GM11168 (cell line): ENCODE data around the gene RFX8.
"Not testable (repeated sequence)": the region's sequence is repeated elsewhere in the genome, so short reads cannot be mapped to it uniquely, and the experiment has no call there.

Experiments used
- in situ Hi-C: fragments of 300-500 bp; cut with MboI; formaldehyde crosslinking; loops from one replicate; pipeline ENCODE4 v1.12.0; 2022; ENCODE audit warnings: low sequenced_read_pairs; ENCODE audit not compliant: unreplicated experiment

Gene RFX8

DNA sequence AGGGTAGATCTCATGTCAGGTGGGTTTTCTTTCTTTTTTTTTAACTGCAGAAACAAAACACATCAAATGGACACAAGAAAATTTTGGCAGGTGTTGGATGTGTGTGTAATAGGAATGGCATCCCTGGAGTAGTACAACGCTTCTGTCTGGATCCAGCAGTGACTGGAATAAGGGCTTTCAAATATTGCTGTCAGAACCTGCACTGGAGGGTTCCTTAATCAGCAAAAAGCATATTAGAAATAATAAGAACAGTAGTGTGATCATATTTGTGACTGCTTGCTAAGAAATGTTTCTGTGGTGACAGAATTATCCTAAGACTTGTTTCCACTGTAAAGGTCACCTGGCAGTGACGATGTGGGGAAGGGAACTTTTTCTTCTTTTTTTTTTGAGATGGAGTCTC, 118.4 kb downstream of the RFX8 start:
- in situ Hi-C loops, result no loop called here

DNA sequence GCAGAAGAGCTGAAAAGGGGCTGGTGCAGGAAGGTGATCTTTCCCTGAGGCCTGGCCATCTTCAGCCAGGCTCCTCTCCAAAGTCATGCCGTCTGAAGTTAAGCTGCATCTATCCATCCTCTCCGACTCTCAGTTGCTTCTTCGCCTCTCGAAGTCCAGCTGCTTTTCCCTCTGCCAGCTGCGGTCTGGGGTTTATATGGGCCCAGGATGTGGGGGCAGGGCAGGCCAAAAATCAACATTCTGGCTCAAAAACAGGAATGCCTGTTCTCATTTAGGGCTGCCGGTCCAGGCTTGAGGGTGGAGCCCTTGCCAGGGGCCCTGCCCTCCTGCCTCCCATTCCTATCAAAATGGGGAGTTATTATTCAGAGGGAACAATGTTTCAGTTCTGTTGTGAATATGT, 118.9 kb downstream of the RFX8 start:
- in situ Hi-C loops, result no loop called here

DNA sequence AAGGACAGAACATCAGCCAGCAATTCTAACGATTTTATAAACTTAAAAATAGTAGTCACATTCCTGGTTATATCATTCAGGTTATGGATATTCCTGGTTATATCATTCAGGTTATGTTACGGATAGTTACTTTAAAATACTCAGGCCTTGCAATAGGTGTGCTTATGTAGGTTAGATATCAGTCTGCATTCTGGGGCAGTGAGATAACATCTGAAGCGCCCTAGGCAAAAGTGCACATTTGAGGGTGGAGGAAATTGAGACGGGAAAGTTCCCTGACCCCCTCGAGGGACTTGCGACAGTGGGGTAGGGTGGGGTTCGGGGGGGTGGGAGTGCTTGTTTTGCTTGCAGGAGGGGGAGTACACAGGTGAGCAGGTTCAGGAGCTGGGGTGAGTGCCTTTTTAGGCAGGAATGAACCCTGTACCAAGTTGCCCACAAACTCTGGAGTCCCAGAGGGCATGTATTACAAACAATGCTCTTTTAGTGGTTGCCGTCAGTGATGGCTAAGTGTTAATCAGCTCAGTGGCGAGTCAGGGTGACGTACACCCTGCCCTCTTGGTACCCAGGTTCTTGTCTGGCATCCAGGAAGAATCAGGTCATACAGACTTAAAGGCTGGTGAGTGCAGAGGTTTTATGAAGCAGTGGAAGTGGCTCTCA, 119.4 kb downstream of the RFX8 start:
- in situ Hi-C loops, result no loop called here

DNA sequence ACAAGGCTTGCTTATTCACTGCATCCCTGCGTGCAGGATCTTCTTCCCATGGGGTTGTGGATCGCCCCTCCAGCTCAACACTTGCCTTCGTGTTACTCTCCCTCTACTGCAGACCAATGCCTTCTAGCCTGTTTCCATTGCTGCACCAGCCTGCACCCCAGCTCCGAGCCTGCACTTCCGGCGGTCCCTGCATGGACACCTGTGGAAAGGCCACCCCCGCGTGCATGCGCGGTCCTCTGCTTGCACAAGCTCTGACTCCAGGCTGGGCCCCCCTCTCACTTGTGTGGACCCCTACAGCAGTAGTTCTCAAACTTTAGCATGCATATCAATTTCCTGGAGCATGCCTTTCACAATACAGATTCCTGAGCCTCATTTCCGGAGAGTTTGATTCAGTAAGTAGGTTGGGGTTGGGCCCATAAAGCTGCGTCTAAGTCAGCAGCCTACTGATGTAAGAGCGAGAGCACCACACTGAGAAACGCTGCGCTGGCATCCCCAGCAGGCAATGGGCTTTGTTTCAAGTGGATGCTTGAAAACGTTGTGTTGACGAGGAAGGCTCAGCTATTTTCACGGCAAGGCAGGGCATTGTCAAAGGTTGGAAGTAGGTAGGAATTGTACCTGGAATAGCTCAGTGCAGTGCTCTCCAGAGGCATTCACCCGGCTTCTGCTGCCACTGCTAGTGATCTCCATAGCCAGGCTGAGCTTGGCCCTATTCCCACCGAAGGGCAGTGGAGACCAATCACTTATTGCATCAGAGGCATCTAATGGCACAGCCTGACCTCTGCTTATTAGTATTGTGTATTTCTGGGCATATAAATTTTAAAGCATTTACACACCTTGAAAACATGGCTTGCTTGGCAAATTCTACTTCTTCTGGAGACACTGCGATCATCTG, 120.2 kb downstream of the RFX8 start:
- in situ Hi-C loops, result no loop called here

DNA sequence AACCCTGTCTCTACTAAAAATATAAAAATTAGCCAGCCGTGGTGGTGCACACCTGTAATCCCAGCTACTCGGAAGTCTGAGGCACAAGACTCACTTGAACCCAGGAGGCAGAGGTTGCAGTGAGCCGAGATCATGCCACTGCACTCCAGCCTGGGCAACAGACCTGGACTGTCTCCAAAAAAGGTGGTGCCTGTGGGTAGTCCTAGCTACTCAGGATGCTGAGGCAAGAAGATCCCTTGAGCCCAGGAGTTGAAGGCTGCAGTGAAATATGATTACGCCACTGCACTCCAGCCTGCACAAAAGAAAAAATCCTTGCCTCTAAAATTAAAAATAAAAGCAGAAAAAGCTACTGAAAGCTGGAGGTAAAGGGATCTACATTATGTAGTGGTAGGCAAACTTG, 122.3 kb downstream of the RFX8 start:
- in situ Hi-C loops, result not testable (repeated sequence)

DNA sequence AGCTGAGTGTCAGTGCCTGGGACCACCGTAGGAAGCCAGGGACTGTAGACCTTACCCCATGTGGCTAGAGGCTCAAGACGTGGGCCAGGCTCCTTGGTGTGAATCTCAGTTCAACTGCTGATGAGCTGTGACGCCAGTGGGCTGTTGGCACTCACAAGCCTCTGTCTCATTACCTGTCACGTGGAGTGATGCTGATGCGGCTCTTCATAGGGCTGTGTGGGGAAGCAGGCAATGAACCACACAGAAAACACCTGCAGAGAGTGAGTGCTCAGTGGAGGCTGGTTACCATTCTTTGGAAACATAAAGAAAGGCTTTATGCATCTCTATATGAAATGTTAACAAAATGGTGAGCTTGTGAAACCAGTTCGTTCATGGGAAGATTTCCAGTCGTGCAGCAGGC, 123.7 kb downstream of the RFX8 start:
- in situ Hi-C loops, result no loop called here

DNA sequence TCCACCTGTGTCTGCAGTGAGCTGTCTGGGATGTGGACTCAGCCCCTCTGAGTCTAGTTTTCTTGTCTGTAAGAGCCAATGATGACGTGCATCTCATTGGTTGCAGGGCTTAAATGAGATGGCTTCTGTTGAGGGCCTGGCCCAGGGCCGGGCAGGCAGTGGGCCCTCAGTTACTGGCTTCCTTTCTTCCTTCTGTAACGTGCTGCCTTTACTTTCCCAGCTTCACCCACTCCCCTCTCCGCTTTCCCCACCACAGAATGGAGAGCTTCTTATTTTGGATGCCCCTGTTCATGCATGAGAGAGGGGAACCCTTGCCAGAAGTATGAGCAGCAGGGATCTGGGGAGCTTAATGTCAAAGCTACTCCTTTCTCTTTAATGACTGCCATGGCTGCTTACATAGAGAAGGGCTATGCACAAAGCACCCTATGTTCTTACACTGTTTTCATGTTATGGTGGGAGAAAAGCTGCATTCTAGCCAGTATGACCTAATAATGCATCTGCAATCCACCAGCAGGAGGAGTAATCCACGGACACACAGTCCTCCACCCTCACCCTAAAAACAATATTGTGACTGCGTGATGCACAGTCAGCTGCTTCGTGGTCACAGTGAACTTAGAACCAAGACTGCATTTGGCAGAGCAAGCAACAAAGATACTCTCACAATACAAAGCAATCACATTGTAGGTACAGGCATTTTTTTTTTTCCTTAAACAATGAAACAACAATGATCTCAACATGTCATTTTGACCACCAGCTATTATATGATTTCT, 124.8 kb downstream of the RFX8 start:
- in situ Hi-C loops, result no loop called here

DNA sequence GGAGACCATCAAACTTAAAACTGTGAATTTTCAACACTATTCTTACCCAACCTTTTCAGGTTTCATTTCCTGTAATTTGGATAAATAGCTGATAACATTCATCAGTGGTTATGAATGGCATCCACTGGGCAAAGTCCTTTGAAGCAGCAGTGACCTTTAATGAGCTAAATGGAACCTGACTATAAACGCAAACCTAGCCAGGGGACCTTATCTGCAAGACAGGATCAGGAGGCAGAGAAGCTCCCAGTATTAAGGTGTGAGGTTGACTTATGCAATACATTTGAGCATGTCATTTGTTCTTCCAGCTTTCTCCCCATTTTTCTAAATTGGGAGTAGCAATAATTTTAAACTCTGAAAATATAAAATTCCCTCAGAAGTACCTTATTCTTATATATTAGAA, 126.0 kb downstream of the RFX8 start:
- in situ Hi-C loops, result no loop called here
